C4-2B (cell line): ENCODE measurements around the gene STXBP4.

Experiments used
- H3K27ac ChIP-seq: fragments of 450-650 bp; 2 replicates; pipeline ENCODE4 v1.5.1; 2017
- ZFX ChIP-seq: fragments of 450-650 bp; IDR thresholded peaks from 2 replicates; pipeline ENCODE4 v1.6.1; 2017
- TF ChIP-seq, protein P1 (sequence below): fragments of 450-650 bp; conservative IDR thresholded peaks from 2 replicates; pipeline ENCODE4 v1.5.1; 2017; ENCODE audit warnings: mild to moderate bottlenecking

STXBP4 gene

DNA sequence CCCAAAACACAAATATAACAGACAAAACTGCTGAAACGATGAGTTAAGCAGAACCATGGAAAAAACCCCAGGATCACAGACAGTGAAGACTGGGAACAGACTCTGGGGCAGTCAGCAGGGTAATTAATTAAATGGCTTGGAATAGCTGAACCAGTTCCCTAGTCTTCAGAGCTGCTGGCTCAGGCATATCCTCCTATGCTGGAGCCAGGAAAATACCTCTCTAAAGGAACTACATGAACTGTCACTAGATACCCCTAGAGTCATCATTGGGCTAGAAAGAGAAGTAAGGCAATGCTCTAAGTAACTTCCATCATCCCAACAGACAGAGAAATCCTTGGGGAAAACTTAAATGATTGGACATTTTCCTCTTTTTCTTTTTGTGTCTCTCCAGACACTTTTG, 113.0 kb downstream of the STXBP4 start:
- H3K27ac ChIP-seq: no peak overlapping the region
- TF ChIP-seq, protein P1, sequence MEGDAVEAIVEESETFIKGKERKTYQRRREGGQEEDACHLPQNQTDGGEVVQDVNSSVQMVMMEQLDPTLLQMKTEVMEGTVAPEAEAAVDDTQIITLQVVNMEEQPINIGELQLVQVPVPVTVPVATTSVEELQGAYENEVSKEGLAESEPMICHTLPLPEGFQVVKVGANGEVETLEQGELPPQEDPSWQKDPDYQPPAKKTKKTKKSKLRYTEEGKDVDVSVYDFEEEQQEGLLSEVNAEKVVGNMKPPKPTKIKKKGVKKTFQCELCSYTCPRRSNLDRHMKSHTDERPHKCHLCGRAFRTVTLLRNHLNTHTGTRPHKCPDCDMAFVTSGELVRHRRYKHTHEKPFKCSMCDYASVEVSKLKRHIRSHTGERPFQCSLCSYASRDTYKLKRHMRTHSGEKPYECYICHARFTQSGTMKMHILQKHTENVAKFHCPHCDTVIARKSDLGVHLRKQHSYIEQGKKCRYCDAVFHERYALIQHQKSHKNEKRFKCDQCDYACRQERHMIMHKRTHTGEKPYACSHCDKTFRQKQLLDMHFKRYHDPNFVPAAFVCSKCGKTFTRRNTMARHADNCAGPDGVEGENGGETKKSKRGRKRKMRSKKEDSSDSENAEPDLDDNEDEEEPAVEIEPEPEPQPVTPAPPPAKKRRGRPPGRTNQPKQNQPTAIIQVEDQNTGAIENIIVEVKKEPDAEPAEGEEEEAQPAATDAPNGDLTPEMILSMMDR: no peak
- TF ChIP-seq ZFX: no peak

DNA sequence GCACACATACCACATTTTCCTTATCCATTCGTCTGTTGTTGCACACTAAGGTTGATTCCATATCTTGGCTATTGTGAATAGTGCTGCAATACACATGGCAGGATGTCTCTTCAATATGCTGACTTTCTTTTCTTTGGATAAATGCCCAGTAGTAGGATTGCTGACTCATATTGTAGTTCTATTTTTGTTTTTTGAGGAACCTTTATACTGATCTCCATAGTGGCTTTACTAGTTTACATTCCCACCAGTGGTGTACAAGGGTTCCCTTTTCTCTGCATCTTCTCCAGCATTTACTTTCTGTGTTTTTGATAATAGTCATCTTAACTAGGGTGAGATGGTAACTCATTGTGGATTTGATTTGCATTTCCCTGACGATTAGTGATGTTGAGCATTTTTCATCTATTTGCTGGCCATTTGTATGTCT, 118.1 kb downstream of the STXBP4 start:
- TF ChIP-seq, protein P1: no peak
- TF ChIP-seq ZFX: no peak
- H3K27ac ChIP-seq: no peak overlapping the region

DNA sequence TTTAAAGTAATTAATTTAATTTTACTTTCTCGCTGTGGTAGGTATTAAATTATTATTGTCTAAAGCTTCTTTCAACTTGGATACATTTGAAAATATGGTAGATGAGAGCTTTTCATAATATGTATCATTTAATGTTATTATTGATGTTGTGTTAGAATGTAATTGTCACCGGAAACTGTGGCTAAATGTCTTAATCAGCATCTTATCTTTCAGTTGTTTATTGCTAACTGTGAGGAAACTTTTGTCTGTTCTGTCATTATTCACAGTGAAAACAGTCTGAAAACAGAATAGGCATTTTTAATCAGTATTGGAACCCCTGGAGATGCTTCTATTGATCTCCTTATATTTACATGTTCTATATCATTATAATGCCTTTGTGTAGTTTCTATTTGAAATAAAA, 120.7 kb downstream of the STXBP4 start:
- H3K27ac ChIP-seq: no peak overlapping the region

DNA sequence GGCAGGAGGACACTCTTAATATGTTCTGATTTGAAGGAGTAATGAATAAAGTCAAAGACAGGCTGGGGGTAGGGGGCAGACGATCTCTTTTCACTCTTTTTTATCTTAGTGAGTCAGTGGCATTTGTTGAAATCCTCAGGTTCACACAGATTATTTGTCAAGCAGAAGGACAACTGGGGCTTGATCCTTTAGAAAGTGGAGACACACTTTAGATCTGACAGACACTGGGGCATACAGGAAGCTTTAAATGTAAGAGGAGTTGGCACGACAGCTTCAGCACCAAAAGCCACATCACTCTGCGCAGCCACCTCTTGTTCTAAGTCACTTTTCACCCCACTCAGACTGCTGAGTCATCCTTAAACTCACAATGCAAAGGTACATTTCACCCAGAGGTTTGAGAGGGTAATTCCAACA, 121.5 kb downstream of the STXBP4 start:
- no peak overlapping the region for H3K27ac ChIP-seq
- TF ChIP-seq, protein P1: no peak
- no peak for TF ChIP-seq ZFX

More for the DNA sequence above, 120.7 kb downstream of the STXBP4 start:
- no peak for TF ChIP-seq ZFX
- TF ChIP-seq, protein P1: no peak

DNA sequence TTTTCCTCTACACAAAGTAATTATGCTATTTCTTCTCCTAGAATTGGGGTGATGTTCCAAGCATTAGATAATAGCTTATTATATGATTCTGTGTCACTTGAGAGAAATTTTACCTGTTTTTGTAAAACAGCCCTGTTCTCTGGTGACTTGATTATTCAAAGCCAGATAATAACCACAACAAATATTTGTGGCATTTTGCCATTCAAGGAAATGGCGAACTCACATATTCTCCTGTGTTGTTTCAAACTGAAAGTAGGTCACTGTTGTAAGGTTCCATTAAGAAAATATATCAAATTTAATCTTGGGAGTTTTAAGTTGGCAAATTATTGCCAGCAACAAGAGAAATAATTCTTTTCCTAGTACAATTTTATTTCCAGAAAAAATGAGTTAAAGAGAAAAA, 124.8 kb downstream of the STXBP4 start:
- no peak overlapping the region for H3K27ac ChIP-seq
- TF ChIP-seq, protein P1: no peak
- no peak for TF ChIP-seq ZFX

DNA sequence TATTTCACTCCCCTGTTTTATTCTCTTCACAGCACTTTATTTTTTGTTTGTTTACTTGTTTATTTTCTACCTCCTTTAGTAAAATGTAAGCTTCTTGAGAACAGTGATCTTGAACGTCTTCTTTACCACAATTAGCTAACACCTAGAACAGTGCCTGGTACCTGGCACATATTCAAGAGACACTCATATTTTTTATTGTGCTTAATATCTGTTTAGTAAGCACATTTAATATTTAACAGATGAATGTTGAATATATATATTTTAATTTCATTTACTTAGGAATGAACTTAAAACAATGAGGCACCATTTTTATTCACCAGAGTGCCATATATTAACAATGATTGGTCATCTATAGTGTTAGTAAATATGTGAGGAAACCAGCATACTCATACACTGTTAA, 130.2 kb downstream of the STXBP4 start:
- H3K27ac ChIP-seq: no peak overlapping the region
- TF ChIP-seq ZFX: no peak
- TF ChIP-seq, protein P1: no peak

DNA sequence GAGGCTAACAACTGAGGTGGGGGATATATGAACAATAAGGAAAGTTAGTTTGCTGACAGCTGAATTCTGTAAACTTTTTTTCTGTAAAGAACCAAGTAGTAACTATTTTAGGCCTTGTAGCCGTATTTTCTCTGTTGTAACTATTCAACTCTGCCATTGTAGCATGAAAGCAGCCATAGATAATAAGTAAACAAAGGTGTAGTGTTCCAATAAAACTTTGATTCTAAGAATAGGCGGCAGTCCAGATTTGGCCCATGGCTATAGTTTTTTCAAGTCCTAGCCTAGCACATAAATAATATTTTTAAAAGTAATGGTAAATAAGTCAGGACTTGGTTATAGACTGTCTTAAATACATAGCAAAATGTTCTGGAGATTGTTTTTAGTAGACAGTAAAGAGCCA, 142.0 kb downstream of the STXBP4 start:
- TF ChIP-seq ZFX: no peak
- TF ChIP-seq, protein P1: no peak
- H3K27ac ChIP-seq: no peak overlapping the region
